ENCODE data around the gene EML6.

DNA sequence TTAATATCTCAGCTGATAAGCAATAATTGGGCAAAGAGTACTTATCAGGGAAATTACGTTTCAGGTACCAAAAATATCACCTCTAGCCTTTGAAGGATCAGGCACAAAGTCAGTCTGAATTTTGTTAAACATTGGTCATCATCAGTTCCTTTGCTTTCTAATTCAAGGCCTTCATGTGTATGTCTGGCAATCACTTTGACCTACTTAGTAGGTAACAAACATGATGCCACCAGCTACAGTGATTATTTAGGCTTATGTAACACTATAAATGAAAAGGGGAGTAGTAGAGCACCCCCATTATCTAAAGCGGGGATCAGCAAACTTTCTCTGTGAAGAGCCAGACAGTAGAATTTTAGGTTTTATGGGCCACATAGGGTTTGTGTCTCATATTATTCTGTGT, 251.7 kb downstream of the EML6 start:
- TF ChIP-seq, protein P1, sequence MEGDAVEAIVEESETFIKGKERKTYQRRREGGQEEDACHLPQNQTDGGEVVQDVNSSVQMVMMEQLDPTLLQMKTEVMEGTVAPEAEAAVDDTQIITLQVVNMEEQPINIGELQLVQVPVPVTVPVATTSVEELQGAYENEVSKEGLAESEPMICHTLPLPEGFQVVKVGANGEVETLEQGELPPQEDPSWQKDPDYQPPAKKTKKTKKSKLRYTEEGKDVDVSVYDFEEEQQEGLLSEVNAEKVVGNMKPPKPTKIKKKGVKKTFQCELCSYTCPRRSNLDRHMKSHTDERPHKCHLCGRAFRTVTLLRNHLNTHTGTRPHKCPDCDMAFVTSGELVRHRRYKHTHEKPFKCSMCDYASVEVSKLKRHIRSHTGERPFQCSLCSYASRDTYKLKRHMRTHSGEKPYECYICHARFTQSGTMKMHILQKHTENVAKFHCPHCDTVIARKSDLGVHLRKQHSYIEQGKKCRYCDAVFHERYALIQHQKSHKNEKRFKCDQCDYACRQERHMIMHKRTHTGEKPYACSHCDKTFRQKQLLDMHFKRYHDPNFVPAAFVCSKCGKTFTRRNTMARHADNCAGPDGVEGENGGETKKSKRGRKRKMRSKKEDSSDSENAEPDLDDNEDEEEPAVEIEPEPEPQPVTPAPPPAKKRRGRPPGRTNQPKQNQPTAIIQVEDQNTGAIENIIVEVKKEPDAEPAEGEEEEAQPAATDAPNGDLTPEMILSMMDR (IDR thresholded peaks at IDR 0.05; ENCODE audit: low read depth, low read length), result no peak
- no peak for TF ChIP-seq EZH2phosphoT487 (IDR thresholded peaks at IDR 0.05; ENCODE audit: low read depth)
